ENCODE measurements around the gene TSPAN7. TPM values are rescaled to one million over a fixed set of nuclear protein-coding genes. Genes with fewer than 3 reads are reported as not detected.

The TSPAN7 gene
- total and polyA plus RNA-seq, 2 donors (not counting 1 experiment from before 2014, with no cell fraction given): 0.07 to 0.32 TPM

- intact Hi-C loops (cut with micrococcal nuclease): no loop called here
- Histone ChIP-seq H3K4me3 (ENCODE audit: control extremely low read depth in 1 of 5, extremely low read depth in 1 of 5, insufficient read depth in 1 of 5, low read depth in 2 of 5, low read length in 4 of 5) (no peak overlapping the region), H4K20me1 (ENCODE audit: control insufficient read depth, insufficient read depth, low read length, poor library complexity, severe bottlenecking) (no peaks in the 10 kb centered on the region), H3K9ac (ENCODE audit: low read length) (no peak overlapping the region), H3K36me3 (replicated peaks in 1 of 2; ENCODE audit: control extremely low read depth in 1 of 2, control insufficient read depth in 1 of 2, extremely low read depth in 1 of 2, insufficient read depth in 2 of 2, low read length in 1 of 2) (no peaks in the 10 kb centered on the region), H3K4me1 (ENCODE audit: control insufficient read depth in 2 of 2, insufficient read depth in 2 of 2, low read length in 2 of 2) (no peaks in the 10 kb centered on the region), H3K27me3 (replicated peaks in 1 of 4; ENCODE audit: control extremely low read depth in 1 of 4, control insufficient read depth in 3 of 4, insufficient read depth in 4 of 4, low read length in 3 of 4) (no peaks in the 10 kb centered on the region), H3K4me2 (replicated peaks; ENCODE audit: low read depth, low read length, poor library complexity, severe bottlenecking) (no peak overlapping the region), H3K79me2 (ENCODE audit: control insufficient read depth, insufficient read depth, low read length) (no peaks in the 10 kb centered on the region), H2AFZ (ENCODE audit: insufficient read depth, low read depth, low read length, poor library complexity, severe bottlenecking) (no peak overlapping the region), H3K9me3 (ENCODE audit: control extremely low read depth in 1 of 3, control insufficient read depth in 2 of 3, insufficient read depth in 1 of 3, low read length in 2 of 3) (no peaks in the 10 kb centered on the region), H3K27ac (ENCODE audit: low read length in 2 of 2) (no peak overlapping the region)
- Mint-ChIP-seq H3K27me3 (no peaks in the 10 kb centered on the region), H3K9me3 (ENCODE audit: insufficient read depth) (no peaks in the 10 kb centered on the region), H3K4me3 (no peak overlapping the region), H3K4me1 (peaks cover 2% of the 10 kb centered on the region), H3K27ac (no peak overlapping the region)
- POLR2A ChIA-PET: no interaction called here
- CTCF ChIA-PET: no interaction called here
- ATAC-seq (ENCODE audit: low read depth): no peak
- TF ChIP-seq CTCF (IDR thresholded peaks at IDR 0.05): no peak
- no peak for TF ChIP-seq EZH2 (IDR thresholded peaks at IDR 0.05; ENCODE audit: borderline replicate concordance, insufficient read depth, low read depth, low read length, poor library complexity, severe bottlenecking)
- WGBS (ENCODE audit: insufficient coverage): 7% methylated on average over 2 of the region's 4 CpGs
- DNase-seq: no peak
Observed at GRCh38 chrX:38669428-38669827, 108.1 kb downstream of the TSPAN7 start.

GRCh38 chrX:38672646-38673045 lies 111.3 kb downstream of the TSPAN7 start:
- no peak overlapping the region for H3K27ac Mint-ChIP-seq
- H3K79me2 ChIP-seq (ENCODE audit: control insufficient read depth, insufficient read depth, low read length): no peaks in the 10 kb centered on the region
- H3K4me1 Mint-ChIP-seq: peaks cover 2% of the 10 kb centered on the region
- H3K9ac ChIP-seq (ENCODE audit: low read length): no peak overlapping the region
- no peaks in the 10 kb centered on the region for H3K27me3 ChIP-seq (replicated peaks in 1 of 4; ENCODE audit: control extremely low read depth in 1 of 4, control insufficient read depth in 3 of 4, insufficient read depth in 4 of 4, low read length in 3 of 4)
- H3K27ac ChIP-seq (ENCODE audit: low read length in 2 of 2): no peak overlapping the region
- H3K9me3 ChIP-seq (ENCODE audit: control extremely low read depth in 1 of 3, control insufficient read depth in 2 of 3, insufficient read depth in 1 of 3, low read length in 2 of 3): no peaks in the 10 kb centered on the region
- no peaks in the 10 kb centered on the region for H3K4me1 ChIP-seq (ENCODE audit: control insufficient read depth in 2 of 2, insufficient read depth in 2 of 2, low read length in 2 of 2)
- ChIA-PET CTCF (interaction anchor here (0.7 kb wide), 1 partner anchor 13 kb away, joined by 6 read pairs; no protein-coding TSS in a partner anchor), POLR2A (no interaction called here)
- DNase-seq: no peak
- no peak overlapping the region for H3K4me2 ChIP-seq (replicated peaks; ENCODE audit: low read depth, low read length, poor library complexity, severe bottlenecking)
- no peak for ATAC-seq (ENCODE audit: low read depth)
- TF ChIP-seq EZH2 (IDR thresholded peaks at IDR 0.05; ENCODE audit: borderline replicate concordance, insufficient read depth, low read depth, low read length, poor library complexity, severe bottlenecking): no peak
- no peak for TF ChIP-seq CTCF (IDR thresholded peaks at IDR 0.05)
- WGBS (ENCODE audit: insufficient coverage): no CpG with 5 or more reads among the region's 3 CpGs
- no peak overlapping the region for H3K4me3 ChIP-seq (ENCODE audit: control extremely low read depth in 1 of 5, extremely low read depth in 1 of 5, insufficient read depth in 1 of 5, low read depth in 2 of 5, low read length in 4 of 5)
- H3K9me3 Mint-ChIP-seq (ENCODE audit: insufficient read depth): no peaks in the 10 kb centered on the region
- peaks cover 6% of the 10 kb centered on the region for H3K27me3 Mint-ChIP-seq
- H3K4me3 Mint-ChIP-seq: no peak overlapping the region
- intact Hi-C loops (cut with micrococcal nuclease): no loop called here
- no peaks in the 10 kb centered on the region for H4K20me1 ChIP-seq (ENCODE audit: control insufficient read depth, insufficient read depth, low read length, poor library complexity, severe bottlenecking)
- no peak overlapping the region for H2AFZ ChIP-seq (ENCODE audit: insufficient read depth, low read depth, low read length, poor library complexity, severe bottlenecking)
- H3K36me3 ChIP-seq (replicated peaks in 1 of 2; ENCODE audit: control extremely low read depth in 1 of 2, control insufficient read depth in 1 of 2, extremely low read depth in 1 of 2, insufficient read depth in 2 of 2, low read length in 1 of 2): no peaks in the 10 kb centered on the region

Measured in B cell (primary cell).